Stimulated activated CD8-positive, alpha-beta memory T cell treated with anti-CD3 and anti-CD28 coated beads, Interleukin-12 subunit alpha, Interleukin-12 subunit beta, amount 100 ng/mL, for 24 hours (primary cell): ENCODE results near the gene SH2D3A.
A peak's percentile ranks its signal among the peaks of the same experiment; 100 is the strongest.

Source experiments
- DNase-seq: peaks from one replicate; pipeline ENCODE4 v3.0.0-alpha.2; 2020; ENCODE audit errors: extremely low read depth

Gene SH2D3A

GRCh38 chr19:6737873-6738786 lies 29.1 kb downstream of the SH2D3A start:
- no peak for DNase-seq

GRCh38 chr19:6737284-6737872 lies 29.9 kb downstream of the SH2D3A start, which contains the start of gene GPR108:
GPR108 (minus strand) TSS chr19:6737580; CDS start chr19:6737576, 4 bp downstream.
- DNase-seq, result peak; percentile 98

- no peak for DNase-seq
These were observed 30.3 kb downstream of the SH2D3A start for GRCh38 chr19:6736917-6737283.

GRCh38 chr19:6736169-6736916 lies 30.9 kb downstream of the SH2D3A start:
- no peak for DNase-seq

GRCh38 chr19:6735181-6735911 lies 31.9 kb downstream of the SH2D3A start:
- DNase-seq, result no peak

GRCh38 chr19:6734096-6734696 lies 33.0 kb downstream of the SH2D3A start:
- DNase-seq, result no peak

- DNase-seq, result no peak
These were observed 33.7 kb downstream of the SH2D3A start for GRCh38 chr19:6733338-6734095.

- no peak for DNase-seq
These were observed 34.4 kb downstream of the SH2D3A start for GRCh38 chr19:6732803-6733337.

GRCh38 chr19:6731822-6732221 lies 35.4 kb downstream of the SH2D3A start:
- no peak for DNase-seq

- no peak for DNase-seq
These were observed 36.1 kb downstream of the SH2D3A start for GRCh38 chr19:6730941-6731670.

- no peak for DNase-seq
These were observed 37.0 kb downstream of the SH2D3A start for GRCh38 chr19:6730153-6730804.

- no peak for DNase-seq
These were observed 37.6 kb downstream of the SH2D3A start for GRCh38 chr19:6729573-6730152.

- DNase-seq, result no peak
These were observed 38.9 kb downstream of the SH2D3A start for GRCh38 chr19:6728346-6728745.

GRCh38 chr19:6725513-6726231 lies 41.6 kb downstream of the SH2D3A start:
- no peak for DNase-seq

- DNase-seq, result no peak
These were observed 42.4 kb downstream of the SH2D3A start for GRCh38 chr19:6724631-6725492.

- no peak for DNase-seq
These were observed 43.5 kb downstream of the SH2D3A start for GRCh38 chr19:6723738-6724137.

- DNase-seq, result no peak
These were observed 44.1 kb downstream of the SH2D3A start for GRCh38 chr19:6723108-6723618.
